ENCODE results near the gene RAD21L1. TPM values are rescaled to one million over a fixed set of nuclear protein-coding genes. Genes with fewer than 3 reads are reported as not detected.
A peak's percentile ranks its signal among the peaks of the same experiment; 100 is the strongest.

The RAD21L1 gene
- polyA plus RNA-seq, 3 donors: not detected

DNA sequence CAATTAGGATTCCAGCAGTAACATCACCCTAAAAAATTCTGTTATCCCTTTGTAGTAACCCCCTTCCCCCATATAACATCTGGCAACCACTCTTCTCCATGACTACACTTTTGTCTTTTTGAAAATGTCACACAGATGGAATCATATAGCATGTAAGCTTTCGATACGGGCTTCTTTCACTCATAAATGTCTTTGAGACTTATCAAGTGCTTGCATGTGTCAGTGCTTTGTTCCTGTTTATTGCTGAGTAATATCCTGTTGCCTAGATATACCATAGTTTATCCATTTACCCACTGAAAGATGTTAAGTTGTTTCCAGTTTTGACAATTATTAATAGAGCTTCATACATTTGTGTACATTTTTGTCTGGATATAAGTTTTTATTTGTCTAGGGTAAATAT is 29.8 kb downstream of the RAD21L1 start:
- H3K36me3 Mint-ChIP-seq: peaks cover 0 to 2% of the 10 kb centered on the region in 2 donors
- TF ChIP-seq, protein P1, sequence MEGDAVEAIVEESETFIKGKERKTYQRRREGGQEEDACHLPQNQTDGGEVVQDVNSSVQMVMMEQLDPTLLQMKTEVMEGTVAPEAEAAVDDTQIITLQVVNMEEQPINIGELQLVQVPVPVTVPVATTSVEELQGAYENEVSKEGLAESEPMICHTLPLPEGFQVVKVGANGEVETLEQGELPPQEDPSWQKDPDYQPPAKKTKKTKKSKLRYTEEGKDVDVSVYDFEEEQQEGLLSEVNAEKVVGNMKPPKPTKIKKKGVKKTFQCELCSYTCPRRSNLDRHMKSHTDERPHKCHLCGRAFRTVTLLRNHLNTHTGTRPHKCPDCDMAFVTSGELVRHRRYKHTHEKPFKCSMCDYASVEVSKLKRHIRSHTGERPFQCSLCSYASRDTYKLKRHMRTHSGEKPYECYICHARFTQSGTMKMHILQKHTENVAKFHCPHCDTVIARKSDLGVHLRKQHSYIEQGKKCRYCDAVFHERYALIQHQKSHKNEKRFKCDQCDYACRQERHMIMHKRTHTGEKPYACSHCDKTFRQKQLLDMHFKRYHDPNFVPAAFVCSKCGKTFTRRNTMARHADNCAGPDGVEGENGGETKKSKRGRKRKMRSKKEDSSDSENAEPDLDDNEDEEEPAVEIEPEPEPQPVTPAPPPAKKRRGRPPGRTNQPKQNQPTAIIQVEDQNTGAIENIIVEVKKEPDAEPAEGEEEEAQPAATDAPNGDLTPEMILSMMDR (IDR thresholded peaks at IDR 0.05): no peak
- no peak overlapping the region for H3K9ac ChIP-seq (ENCODE audit: insufficient read depth, low read length, poor library complexity, severe bottlenecking)
- intact Hi-C loops (cut with micrococcal nuclease): no loop called here
- peaks cover 3 to 17% (median 9%) of the 10 kb centered on the region in 7 donors for H3K9me3 Mint-ChIP-seq
- H3K9me3 ChIP-seq (replicated peaks in 1 of 2; ENCODE audit: control insufficient read depth in 1 of 2, insufficient read depth in 1 of 2, low read length in 2 of 2): peaks cover 3 to 6% of the 10 kb centered on the region in 2 donors
- no peak overlapping the region for H3K4me2 ChIP-seq (replicated peaks; ENCODE audit: extremely low read depth, low read length, poor library complexity, severe bottlenecking)
- no peaks in the 10 kb centered on the region for H3K4me1 Mint-ChIP-seq
- H3K27me3 ChIP-seq (ENCODE audit: control insufficient read depth in 2 of 2, insufficient read depth in 2 of 2, low read length in 2 of 2): peaks cover 13 to 32% of the 10 kb centered on the region in 2 donors
- H3K4me3 Mint-ChIP-seq: no peak overlapping the region
- H3K27ac ChIP-seq (ENCODE audit: low read depth in 1 of 2, low read length in 2 of 2): no peak overlapping the region
- no peak overlapping the region for H3K27ac Mint-ChIP-seq
- no CpG with 5 or more reads among the region's 2 CpGs for WGBS (ENCODE audit: insufficient coverage)
- H3K4me3 ChIP-seq (replicated peaks in 1 of 3; ENCODE audit: low read depth in 2 of 3, low read length in 3 of 3): no peak overlapping the region
- H3K4me1 ChIP-seq (ENCODE audit: control insufficient read depth in 1 of 2, insufficient read depth in 2 of 2, low read length in 2 of 2): no peaks in the 10 kb centered on the region
- no peaks in the 10 kb centered on the region for H3K36me3 ChIP-seq (replicated peaks in 1 of 2; ENCODE audit: control insufficient read depth in 1 of 2, insufficient read depth in 2 of 2, low read length in 2 of 2)
- H4K20me1 ChIP-seq (ENCODE audit: insufficient read depth, low read length): no peaks in the 10 kb centered on the region
- H3K27me3 Mint-ChIP-seq (ENCODE audit: low read depth in 3 of 3): peaks cover 4 to 29% (median 6%) of the 10 kb centered on the region in 3 donors
- no peaks in the 10 kb centered on the region for H3K79me2 ChIP-seq (ENCODE audit: insufficient read depth, low read length)
- DNase-seq: no peak
- H2AFZ ChIP-seq (ENCODE audit: insufficient read depth, low read depth, low read length, poor library complexity, severe bottlenecking): no peak overlapping the region

DNA sequence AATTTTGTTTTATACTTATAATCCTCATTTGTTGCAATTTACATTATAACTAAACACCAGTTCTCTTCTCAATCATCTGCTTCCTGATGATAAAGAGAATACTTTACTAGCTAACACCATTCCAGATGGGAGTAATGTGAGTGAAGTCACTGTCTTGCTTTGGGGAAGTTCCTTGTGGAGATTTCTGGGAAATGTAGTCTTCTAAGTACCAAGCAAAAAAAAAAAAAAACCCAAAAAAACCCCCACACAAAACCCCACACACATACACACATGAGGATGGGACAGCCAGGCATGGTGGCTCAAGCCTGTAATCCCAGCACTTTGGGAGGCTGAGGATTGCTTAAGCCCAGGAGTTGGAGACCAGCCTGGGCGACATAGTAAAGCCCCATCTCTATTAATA is 38.0 kb downstream of the RAD21L1 start:
- Histone ChIP-seq H3K4me2 (replicated peaks; ENCODE audit: extremely low read depth, low read length, poor library complexity, severe bottlenecking) (no peak overlapping the region), H2AFZ (ENCODE audit: insufficient read depth, low read depth, low read length, poor library complexity, severe bottlenecking) (no peak overlapping the region), H4K20me1 (ENCODE audit: insufficient read depth, low read length) (no peaks in the 10 kb centered on the region), H3K4me3 (replicated peaks in 1 of 3; ENCODE audit: low read depth in 2 of 3, low read length in 3 of 3) (no peak overlapping the region), H3K79me2 (ENCODE audit: insufficient read depth, low read length) (no peaks in the 10 kb centered on the region), H3K9ac (ENCODE audit: insufficient read depth, low read length, poor library complexity, severe bottlenecking) (no peak overlapping the region), H3K27ac (ENCODE audit: low read depth in 1 of 2, low read length in 2 of 2) (no peak overlapping the region), H3K36me3 (replicated peaks in 1 of 2; ENCODE audit: control insufficient read depth in 1 of 2, insufficient read depth in 2 of 2, low read length in 2 of 2) (no peaks in the 10 kb centered on the region), H3K4me1 (ENCODE audit: control insufficient read depth in 1 of 2, insufficient read depth in 2 of 2, low read length in 2 of 2) (peaks cover 6 to 12% of the 10 kb centered on the region in 2 donors), H3K27me3 (ENCODE audit: control insufficient read depth in 2 of 2, insufficient read depth in 2 of 2, low read length in 2 of 2) (peaks cover 25 to 54% of the 10 kb centered on the region in 2 donors), H3K9me3 (replicated peaks in 1 of 2; ENCODE audit: control insufficient read depth in 1 of 2, insufficient read depth in 1 of 2, low read length in 2 of 2) (peaks cover 4 to 8% of the 10 kb centered on the region in 2 donors)
- DNase-seq: no peak
- peaks cover 31 to 55% (median 42%) of the 10 kb centered on the region in 3 donors for H3K27me3 Mint-ChIP-seq (ENCODE audit: low read depth in 3 of 3)
- peaks cover 0 to 9% of the 10 kb centered on the region in 2 donors for H3K36me3 Mint-ChIP-seq
- peak overlapping the region in 1 of 2 donors; percentile 11 for H3K4me3 Mint-ChIP-seq
- intact Hi-C loops (cut with micrococcal nuclease): no loop called here
- WGBS (ENCODE audit: insufficient coverage): no CpG with 5 or more reads among the region's 1 CpG
- H3K9me3 Mint-ChIP-seq: peaks cover 0 to 25% (median 12%) of the 10 kb centered on the region in 7 donors
- TF ChIP-seq, protein P1 (IDR thresholded peaks at IDR 0.05): no peak
- peaks cover 10% of the 10 kb centered on the region for H3K4me1 Mint-ChIP-seq
- no peak overlapping the region for H3K27ac Mint-ChIP-seq
